C4-2B (cell line): ENCODE results near the gene SLC25A18.

Experiments used
- CTCF ChIP-seq: fragments of 450-650 bp; conservative IDR thresholded peaks from 2 replicates; pipeline ENCODE4 v1.5.1; 2017; ENCODE audit warnings: mild to moderate bottlenecking
- ZFX ChIP-seq: fragments of 450-650 bp; IDR thresholded peaks from 2 replicates; pipeline ENCODE4 v1.6.1; 2017

- no peak for TF ChIP-seq CTCF
- TF ChIP-seq ZFX = no peak
These were observed 35.0 kb downstream of the SLC25A18 start for GRCh38 chr22:17598318-17598717.
